Measurements from ENCODE around the gene RABL2A.
"Not testable (repeated sequence)": the region's sequence is repeated elsewhere in the genome, so short reads cannot be mapped to it uniquely, and the experiment has no call there.

RABL2A gene

DNA sequence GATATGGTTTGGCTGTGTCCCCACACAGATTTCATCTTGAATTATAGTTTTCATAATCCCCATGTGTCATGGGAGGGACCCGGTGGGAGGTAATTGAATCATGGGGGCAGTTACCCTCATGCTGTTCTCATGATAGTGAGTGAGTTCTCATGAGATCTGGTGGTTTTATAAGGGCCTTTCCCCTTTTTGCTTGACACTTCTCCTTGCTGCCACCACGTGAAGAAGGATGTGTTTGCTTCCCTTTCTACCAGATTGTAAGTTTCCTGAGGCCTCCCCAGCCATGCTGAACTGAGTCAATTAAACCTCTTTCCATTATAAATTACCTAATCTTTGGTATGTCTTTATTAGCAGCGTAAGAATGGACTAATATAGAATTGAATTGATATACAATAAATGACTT, 63.8 kb downstream of the RABL2A start:
- not testable (repeated sequence) for DNase-seq
